Gastroesophageal sphincter (tissue), 4 donors: ENCODE results near the gene IGLL5. TPM values are rescaled to one million over a fixed set of nuclear protein-coding genes. Genes with fewer than 3 reads are reported as not detected.
"Not testable (repeated sequence)": the region's sequence is repeated elsewhere in the genome, so short reads cannot be mapped to it uniquely, and the experiment has no call there.

Source experiments
- ATAC-seq: fragments of 150-250 bp; one replicate; pipeline ENCODE4 v1.9.1; 2016; ENCODE audit warnings: mild to moderate bottlenecking, moderate library complexity
- H3K27ac ChIP-seq, 4 donors: fragments of 200-600 bp; sonication (generic) in 3 of 4; 1 replicate in 3 of 4; 2 replicates in 1 of 4; pipeline ENCODE4 v1.5.1; 2016 to 2019
- H3K27me3 ChIP-seq: fragments of 200-600 bp; sonication (generic); one replicate; pipeline ENCODE4 v1.5.1; 2019
- H3K36me3 ChIP-seq, 2 donors: fragments of 200-600 bp; sonication (generic); one replicate each; pipeline ENCODE4 v1.5.1; 2019; ENCODE audit warnings: control low read depth in 1 of 2
- H3K4me1 ChIP-seq, 3 donors: fragments of 200-600 bp; sonication (generic); 1 replicate in 2 of 3; 2 replicates in 1 of 3; pipeline ENCODE4 v1.5.1; 2016 to 2019; ENCODE audit warnings: control low read depth in 2 of 3
- H3K4me3 ChIP-seq, 2 donors: fragments of 200-600 bp; sonication (generic); one replicate each; pipeline ENCODE4 v1.5.1; 2019; ENCODE audit warnings: mild to moderate bottlenecking in 1 of 2, moderate library complexity in 1 of 2
- H3K9me3 ChIP-seq, 3 donors: fragments of 200-600 bp; sonication (generic); one replicate each; pipeline ENCODE4 v1.5.1; 2017 to 2019; ENCODE audit warnings: control low read depth in 2 of 3
- EP300 ChIP-seq: sonication (generic); formaldehyde crosslinking; IDR thresholded peaks from one replicate; pipeline ENCODE4 v1.6.1; 2017; ENCODE audit warnings: antibody characterized with exemption, mild to moderate bottlenecking
- POLR2A ChIP-seq, 2 donors: fragments of 450-650 bp; IDR thresholded peaks; one replicate each; pipeline ENCODE4 v1.6.1; 2017; ENCODE audit warnings: antibody characterized with exemption in 2 of 2, mild to moderate bottlenecking in 2 of 2, moderate library complexity in 1 of 2
- POLR2AphosphoS5 ChIP-seq: sonication (generic); formaldehyde crosslinking; IDR thresholded peaks from one replicate; pipeline ENCODE4 v1.6.1; 2017; ENCODE audit warnings: antibody characterized with exemption
- WGBS, 2 donors: methylation state at CpG; one replicate each; pipeline ENCODE4 v1.1.5; 2018; ENCODE audit warnings: low coverage in 1 of 2; 5-methylcytosine and 5-hydroxymethylcytosine counted together
- total RNA-seq, 4 donors: library from RNA; depleted of rRNA; stranded (reverse); fragments of >200 nt; gene quantifications; one replicate each; pipeline ENCODE4 v1.1.0, GENCODE V29; 2016
- TF ChIP-seq, protein P1 (sequence below), 4 experiments: fragments of 200-600 bp in 2 of 4; fragments of 450-650 bp in 2 of 4; sonication (generic) in 1 of 4; IDR thresholded peaks; one replicate each; pipeline ENCODE4 v1.5.1; 2017 to 2019; ENCODE audit warnings: antibody characterized with exemption in 4 of 4, mild to moderate bottlenecking in 2 of 4, moderate library complexity in 2 of 4

IGLL5 gene
- total RNA-seq, 4 donors from 2014 or later: 4.1 TPM; not detected in 3

DNA sequence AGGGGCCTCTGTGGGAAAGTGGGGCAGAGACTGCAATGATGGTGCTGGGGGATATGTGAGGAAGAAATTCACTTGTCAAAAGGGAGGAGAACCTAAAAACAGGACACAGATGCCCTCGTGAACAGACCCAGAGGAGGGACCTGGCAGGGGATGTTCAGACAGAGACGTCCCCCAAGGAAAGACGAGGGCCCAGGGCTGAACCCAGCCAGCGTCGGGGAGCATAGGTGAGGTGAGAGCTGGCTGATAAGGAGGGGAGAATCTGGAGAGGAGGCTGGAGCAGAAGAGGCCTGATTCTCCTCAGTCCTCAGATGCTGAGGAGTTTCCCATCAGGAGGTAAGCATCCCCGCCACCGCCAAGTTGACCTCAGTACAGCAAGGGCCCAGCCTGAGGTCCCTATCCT, 31.4 kb downstream of the IGLL5 start:
- no peak overlapping the region for H3K4me3 ChIP-seq
- TF ChIP-seq, protein P1, sequence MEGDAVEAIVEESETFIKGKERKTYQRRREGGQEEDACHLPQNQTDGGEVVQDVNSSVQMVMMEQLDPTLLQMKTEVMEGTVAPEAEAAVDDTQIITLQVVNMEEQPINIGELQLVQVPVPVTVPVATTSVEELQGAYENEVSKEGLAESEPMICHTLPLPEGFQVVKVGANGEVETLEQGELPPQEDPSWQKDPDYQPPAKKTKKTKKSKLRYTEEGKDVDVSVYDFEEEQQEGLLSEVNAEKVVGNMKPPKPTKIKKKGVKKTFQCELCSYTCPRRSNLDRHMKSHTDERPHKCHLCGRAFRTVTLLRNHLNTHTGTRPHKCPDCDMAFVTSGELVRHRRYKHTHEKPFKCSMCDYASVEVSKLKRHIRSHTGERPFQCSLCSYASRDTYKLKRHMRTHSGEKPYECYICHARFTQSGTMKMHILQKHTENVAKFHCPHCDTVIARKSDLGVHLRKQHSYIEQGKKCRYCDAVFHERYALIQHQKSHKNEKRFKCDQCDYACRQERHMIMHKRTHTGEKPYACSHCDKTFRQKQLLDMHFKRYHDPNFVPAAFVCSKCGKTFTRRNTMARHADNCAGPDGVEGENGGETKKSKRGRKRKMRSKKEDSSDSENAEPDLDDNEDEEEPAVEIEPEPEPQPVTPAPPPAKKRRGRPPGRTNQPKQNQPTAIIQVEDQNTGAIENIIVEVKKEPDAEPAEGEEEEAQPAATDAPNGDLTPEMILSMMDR (IDR thresholded peaks at IDR 0.05): no peak
- no peak for TF ChIP-seq POLR2A (IDR thresholded peaks at IDR 0.05)
- TF ChIP-seq EP300: no peak
- TF ChIP-seq POLR2AphosphoS5: no peak
- H3K4me1 ChIP-seq: no peaks in the 10 kb centered on the region
- H3K27ac ChIP-seq: no peak overlapping the region
- no peak for ATAC-seq
- H3K27me3 ChIP-seq: peaks cover 22% of the 10 kb centered on the region
- 70 to 89% methylated on average over 5 of the region's 7 CpGs for WGBS, 2 donors
- H3K36me3 ChIP-seq: no peaks in the 10 kb centered on the region
- H3K9me3 ChIP-seq: no peaks in the 10 kb centered on the region

DNA sequence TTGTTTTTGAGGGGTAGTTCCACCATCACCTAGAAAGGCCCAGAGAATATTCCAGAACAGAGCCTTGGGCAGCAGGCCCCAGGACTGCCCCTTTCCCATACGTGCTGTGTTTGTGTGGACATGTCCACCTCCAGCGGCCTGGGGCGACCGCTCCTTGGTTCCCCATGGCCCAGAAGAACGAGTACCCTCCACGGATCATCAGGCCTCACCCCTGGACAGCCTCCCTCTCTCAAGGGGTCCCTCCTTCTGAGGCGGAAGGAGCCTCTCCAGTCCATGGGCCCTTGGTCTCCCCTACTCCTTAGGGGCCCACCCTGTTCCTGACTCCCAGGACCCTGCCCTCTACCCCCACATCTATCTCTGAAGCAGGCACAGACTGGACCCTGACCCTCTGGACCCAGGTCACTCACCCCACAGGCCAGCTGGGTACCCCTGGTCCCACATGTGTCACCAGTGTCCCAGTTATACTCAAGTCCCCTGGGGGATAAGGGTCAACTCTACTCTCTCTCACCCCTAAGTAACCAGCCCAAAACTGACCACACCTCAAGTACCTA, 32.6 kb downstream of the IGLL5 start:
- 80% methylated on average over 1 of the region's 7 CpGs; no CpG with 5 or more reads in 1 of the 2 donors for WGBS, 2 donors
- ATAC-seq: no peak
- Histone ChIP-seq H3K4me3 (no peak overlapping the region), H3K9me3 (no peaks in the 10 kb centered on the region), H3K27me3 (peaks cover 26% of the 10 kb centered on the region), H3K4me1 (no peaks in the 10 kb centered on the region), H3K36me3 (no peaks in the 10 kb centered on the region), H3K27ac (no peak overlapping the region)
- TF ChIP-seq POLR2A (IDR thresholded peaks at IDR 0.05) (no peak), EP300 (no peak), POLR2AphosphoS5 (no peak)
- TF ChIP-seq, protein P1 (IDR thresholded peaks at IDR 0.05): no peak

DNA sequence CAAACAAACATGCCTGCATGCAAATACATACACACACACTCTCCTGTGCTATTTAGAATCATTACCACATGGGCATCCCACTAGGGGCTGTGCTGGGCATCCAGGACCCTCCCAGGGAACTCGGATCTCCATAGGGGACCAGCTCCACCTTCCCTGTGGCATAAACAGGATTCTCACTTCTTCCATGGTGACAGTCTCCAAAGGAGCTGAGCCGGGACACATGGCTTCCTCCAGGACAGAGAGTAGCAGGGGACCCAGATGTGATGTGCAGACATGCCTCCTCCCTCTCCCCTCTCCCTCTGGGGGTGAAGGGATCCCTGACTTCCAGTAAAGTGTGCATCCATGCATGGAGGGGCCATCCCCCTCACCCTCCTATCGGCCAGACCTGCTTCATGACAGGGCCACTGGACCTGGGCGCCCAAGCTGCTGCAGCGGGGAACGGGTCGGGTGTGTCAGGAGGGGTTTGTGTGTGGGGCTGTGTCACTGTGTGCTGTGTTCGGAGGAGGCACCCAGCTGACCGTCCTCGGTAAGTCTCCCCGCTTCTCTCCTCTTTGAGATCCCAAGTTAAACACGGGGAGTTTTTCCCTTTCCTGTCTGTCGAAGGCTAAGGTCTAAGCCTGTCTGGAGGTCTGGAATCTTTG, 33.4 kb downstream of the IGLL5 start:
- Histone ChIP-seq H3K27me3 (peaks cover 28% of the 10 kb centered on the region), H3K36me3 (no peaks in the 10 kb centered on the region), H3K9me3 (no peaks in the 10 kb centered on the region), H3K4me3 (no peak overlapping the region), H3K4me1 (no peaks in the 10 kb centered on the region), H3K27ac (no peak overlapping the region)
- 84% methylated on average over 5 of the region's 13 CpGs; no CpG with 5 or more reads in 1 of the 2 donors for WGBS, 2 donors
- TF ChIP-seq EP300 (no peak), POLR2AphosphoS5 (no peak), POLR2A (IDR thresholded peaks at IDR 0.05) (no peak)
- TF ChIP-seq, protein P1 (IDR thresholded peaks at IDR 0.05): no peak
- ATAC-seq: no peak

DNA sequence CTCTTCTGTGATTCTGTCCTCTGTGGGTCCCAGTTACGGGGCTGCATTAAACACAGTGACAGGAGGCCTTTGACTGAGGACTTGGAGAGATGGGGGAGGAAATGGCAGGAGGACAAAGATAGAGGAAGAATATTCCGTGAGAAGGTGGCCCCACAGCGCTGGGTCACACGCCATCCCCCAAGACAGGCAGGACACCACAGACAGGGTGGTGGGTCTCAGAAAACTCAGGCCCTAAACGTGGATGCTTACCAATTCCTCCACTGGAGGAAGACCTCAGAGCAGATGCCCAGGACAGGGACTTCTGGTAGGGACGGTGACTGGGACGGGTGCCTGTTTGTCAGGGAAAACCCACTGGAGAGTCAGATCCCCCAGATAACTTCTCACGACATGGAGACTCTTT, 34.0 kb downstream of the IGLL5 start:
- Histone ChIP-seq H3K4me1 (no peaks in the 10 kb centered on the region), H3K9me3 (no peaks in the 10 kb centered on the region), H3K4me3 (no peak overlapping the region), H3K27me3 (peaks cover 28% of the 10 kb centered on the region), H3K27ac (no peak overlapping the region), H3K36me3 (no peaks in the 10 kb centered on the region)
- ATAC-seq: no peak
- 80% methylated on average over 1 of the region's 8 CpGs; no CpG with 5 or more reads in 1 of the 2 donors for WGBS, 2 donors
- TF ChIP-seq POLR2AphosphoS5: no peak

DNA sequence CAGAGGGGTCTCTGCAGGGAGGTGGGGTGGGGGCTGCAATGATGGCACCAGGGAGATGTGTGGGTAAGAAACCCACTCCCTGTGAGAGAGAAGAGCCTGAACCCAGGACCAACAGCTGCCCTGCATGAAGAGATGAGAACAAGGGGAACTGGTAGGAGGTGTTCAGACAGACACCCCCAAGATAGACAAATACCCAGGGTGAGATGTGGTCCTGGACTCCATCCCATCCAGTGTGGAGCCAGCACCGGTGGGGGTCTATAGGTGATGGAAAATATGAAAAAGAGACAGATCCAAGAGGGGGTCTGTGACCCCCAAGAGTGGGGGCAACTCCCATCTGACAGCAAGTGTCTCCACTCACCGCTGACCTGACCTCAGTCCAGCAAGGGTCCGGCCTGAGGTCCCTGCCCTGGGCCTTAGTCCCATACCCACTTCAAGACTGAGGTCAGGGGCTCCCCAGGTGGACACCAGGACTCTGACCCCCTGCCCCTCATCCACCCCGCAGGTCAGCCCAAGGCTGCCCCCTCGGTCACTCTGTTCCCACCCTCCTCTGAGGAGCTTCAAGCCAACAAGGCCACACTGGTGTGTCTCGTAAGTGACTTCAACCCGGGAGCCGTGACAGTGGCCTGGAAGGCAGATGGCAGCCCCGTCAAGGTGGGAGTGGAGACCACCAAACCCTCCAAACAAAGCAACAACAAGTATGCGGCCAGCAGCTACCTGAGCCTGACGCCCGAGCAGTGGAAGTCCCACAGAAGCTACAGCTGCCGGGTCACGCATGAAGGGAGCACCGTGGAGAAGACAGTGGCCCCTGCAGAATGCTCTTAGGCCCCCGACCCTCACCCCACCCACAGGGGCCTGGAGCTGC, 34.7 kb downstream of the IGLL5 start:
- ATAC-seq, H3K36me3 ChIP-seq, H3K9me3 ChIP-seq, H3K27ac ChIP-seq, H3K4me3 ChIP-seq, H3K4me1 ChIP-seq: not testable (repeated sequence)
- peaks cover 30% of the 10 kb centered on the region for H3K27me3 ChIP-seq
- WGBS, 2 donors: 27 to 100% methylated on average over 1 to 2 of the region's 16 CpGs
